Inferior parietal cortex (tissue), 1 donor: Measurements from ENCODE around the gene TEX10.

ENCODE experiments used
- DNase-seq: peaks from one replicate; pipeline ENCODE4 v3.0.0-alpha.2; 2016; ENCODE audit errors: extremely low spot score

Gene TEX10

GRCh38 chr9:100285080-100285479 lies 67.7 kb downstream of the TEX10 start:
- no peak for DNase-seq

DNA sequence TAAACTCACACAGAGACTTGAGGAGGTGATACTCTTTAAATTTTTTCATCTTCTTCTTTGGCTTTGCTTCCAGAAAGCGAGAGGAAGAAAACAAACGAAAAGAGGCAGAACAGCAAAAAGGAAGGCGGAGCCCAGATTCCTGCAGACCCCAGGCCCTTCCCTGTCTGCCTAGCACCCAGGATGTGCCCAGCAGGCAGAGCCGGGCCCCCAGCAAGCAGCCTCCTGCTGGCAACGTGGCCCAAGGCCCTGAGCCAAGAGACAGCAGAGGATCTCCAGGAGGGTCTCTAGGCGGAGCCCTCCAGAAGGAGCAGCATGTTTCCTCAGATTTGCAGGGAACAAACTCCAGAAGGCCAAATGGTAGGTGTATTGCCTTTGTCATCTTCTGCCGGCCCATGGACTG lies 68.5 kb downstream of the TEX10 start:
- no peak for DNase-seq

GRCh38 chr9:100282388-100282719 lies 70.4 kb downstream of the TEX10 start:
- no peak for DNase-seq

- no peak for DNase-seq
Observed at GRCh38 chr9:100281676-100282387, 70.9 kb downstream of the TEX10 start.

GRCh38 chr9:100281066-100281465 lies 71.7 kb downstream of the TEX10 start:
- DNase-seq, result no peak

- DNase-seq, result no peak
Observed at GRCh38 chr9:100277166-100277979, 75.4 kb downstream of the TEX10 start.

- no peak for DNase-seq
Observed at GRCh38 chr9:100269656-100270055, 83.1 kb downstream of the TEX10 start.

DNA sequence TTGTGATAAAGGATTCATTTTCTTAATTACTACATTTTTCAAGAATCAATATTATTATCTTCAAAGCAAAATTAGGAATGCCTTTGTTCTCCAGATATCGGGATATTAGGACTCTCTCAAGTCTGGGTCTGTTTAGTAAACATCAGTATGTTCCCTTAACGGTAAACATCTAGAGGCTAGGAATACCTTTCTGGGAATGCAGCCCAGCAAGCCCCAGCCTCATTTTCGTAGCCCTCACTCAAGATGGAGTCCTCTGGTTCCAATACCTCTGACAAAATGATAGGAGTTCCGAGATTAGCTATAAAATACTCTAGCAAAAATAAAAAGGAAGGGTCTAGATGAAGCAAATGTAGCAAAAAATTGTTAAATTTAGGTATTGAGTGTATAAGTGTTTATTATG lies 84.5 kb downstream of the TEX10 start:
- no peak for DNase-seq

GRCh38 chr9:100267211-100267610 lies 85.5 kb downstream of the TEX10 start:
- DNase-seq, result no peak
